ENCODE data around the gene TCF7L2. TPM values are rescaled to one million over a fixed set of nuclear protein-coding genes. Genes with fewer than 3 reads are reported as not detected.

Gene TCF7L2
- total RNA-seq, 1 donor from 2014 or later: 88.2 TPM

DNA sequence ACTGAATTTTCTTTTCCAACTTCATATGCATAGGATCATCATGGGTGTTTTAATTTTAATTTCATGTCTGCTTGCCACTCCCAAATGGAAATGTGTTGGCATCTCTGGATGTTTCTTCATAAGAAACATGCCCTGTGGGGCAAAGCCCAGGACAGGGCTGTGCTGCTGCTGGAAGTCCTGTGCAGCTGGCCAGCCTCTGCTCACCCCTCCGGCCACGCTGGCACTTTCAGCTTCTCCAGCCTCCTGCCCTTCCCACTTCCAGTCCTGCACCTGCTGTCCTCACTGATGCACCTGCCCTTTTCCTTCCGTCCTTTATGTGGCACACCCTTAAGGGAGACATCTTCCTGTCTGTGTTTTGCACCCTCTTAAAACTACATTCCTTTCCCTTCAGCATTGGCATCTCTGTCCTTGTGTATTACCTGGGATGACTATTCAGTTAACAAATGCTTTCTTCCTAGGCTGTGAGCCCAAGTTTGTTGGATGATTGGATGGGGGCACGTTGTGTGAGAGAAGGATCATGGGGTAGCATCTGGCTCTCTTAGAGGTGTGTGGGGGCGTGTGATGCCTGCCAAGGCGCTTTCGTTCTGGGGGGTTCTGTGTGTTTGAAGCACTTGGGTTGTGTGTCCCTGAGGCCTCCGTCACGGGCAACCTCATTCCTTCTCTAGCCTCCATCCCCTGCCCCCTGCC is 56.8 kb downstream of the TCF7L2 start:
- peaks cover 65% of the 10 kb centered on the region for H3K4me1 Mint-ChIP-seq (ENCODE audit: unreplicated experiment)

DNA sequence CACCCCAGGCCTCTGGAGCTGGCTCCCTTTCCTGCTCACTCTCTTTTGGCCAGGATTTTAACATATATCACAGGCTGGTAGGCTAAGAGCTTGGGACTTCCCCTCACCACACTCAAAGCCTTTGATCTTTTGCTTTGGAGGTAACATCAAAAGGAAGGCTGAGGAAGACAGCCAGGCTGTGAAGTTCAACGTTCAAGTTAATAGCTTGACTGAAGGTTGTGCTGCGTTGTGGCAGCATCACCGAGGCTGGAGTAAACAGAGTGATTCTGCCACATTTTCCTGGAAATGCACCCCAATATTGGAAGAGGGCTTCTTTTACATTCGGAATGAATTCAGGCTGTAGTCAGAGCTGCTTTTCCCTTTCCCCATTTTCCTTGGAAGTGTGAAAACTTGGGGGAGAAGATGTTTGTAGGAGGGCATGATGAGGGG is 57.3 kb downstream of the TCF7L2 start:
- H3K9me3 Mint-ChIP-seq (ENCODE audit: unreplicated experiment): no peaks in the 10 kb centered on the region
- H3K36me3 Mint-ChIP-seq (ENCODE audit: unreplicated experiment): peaks cover 27% of the 10 kb centered on the region
- TF ChIP-seq, protein P1, sequence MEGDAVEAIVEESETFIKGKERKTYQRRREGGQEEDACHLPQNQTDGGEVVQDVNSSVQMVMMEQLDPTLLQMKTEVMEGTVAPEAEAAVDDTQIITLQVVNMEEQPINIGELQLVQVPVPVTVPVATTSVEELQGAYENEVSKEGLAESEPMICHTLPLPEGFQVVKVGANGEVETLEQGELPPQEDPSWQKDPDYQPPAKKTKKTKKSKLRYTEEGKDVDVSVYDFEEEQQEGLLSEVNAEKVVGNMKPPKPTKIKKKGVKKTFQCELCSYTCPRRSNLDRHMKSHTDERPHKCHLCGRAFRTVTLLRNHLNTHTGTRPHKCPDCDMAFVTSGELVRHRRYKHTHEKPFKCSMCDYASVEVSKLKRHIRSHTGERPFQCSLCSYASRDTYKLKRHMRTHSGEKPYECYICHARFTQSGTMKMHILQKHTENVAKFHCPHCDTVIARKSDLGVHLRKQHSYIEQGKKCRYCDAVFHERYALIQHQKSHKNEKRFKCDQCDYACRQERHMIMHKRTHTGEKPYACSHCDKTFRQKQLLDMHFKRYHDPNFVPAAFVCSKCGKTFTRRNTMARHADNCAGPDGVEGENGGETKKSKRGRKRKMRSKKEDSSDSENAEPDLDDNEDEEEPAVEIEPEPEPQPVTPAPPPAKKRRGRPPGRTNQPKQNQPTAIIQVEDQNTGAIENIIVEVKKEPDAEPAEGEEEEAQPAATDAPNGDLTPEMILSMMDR (IDR thresholded peaks at IDR 0.05): no peak
- peaks cover 62% of the 10 kb centered on the region for H3K4me1 Mint-ChIP-seq (ENCODE audit: unreplicated experiment)
- H3K27ac Mint-ChIP-seq (ENCODE audit: unreplicated experiment): peak overlapping the region; percentile 76
- no peak overlapping the region for H3K4me3 Mint-ChIP-seq (ENCODE audit: unreplicated experiment)
- no peak for DNase-seq (ENCODE audit: extremely low spot score, unreplicated experiment)
- no peaks in the 10 kb centered on the region for H3K27me3 Mint-ChIP-seq (ENCODE audit: unreplicated experiment)

More for the DNA sequence above, 56.8 kb downstream of the TCF7L2 start:
- no peak for DNase-seq (ENCODE audit: extremely low spot score, unreplicated experiment)
- TF ChIP-seq, protein P1 (IDR thresholded peaks at IDR 0.05): no peak
- H3K4me3 Mint-ChIP-seq (ENCODE audit: unreplicated experiment): no peak overlapping the region
- no peaks in the 10 kb centered on the region for H3K9me3 Mint-ChIP-seq (ENCODE audit: unreplicated experiment)
- H3K27ac Mint-ChIP-seq (ENCODE audit: unreplicated experiment): peak overlapping the region; percentile 78
- peaks cover 27% of the 10 kb centered on the region for H3K36me3 Mint-ChIP-seq (ENCODE audit: unreplicated experiment)
- H3K27me3 Mint-ChIP-seq (ENCODE audit: unreplicated experiment): no peaks in the 10 kb centered on the region

DNA sequence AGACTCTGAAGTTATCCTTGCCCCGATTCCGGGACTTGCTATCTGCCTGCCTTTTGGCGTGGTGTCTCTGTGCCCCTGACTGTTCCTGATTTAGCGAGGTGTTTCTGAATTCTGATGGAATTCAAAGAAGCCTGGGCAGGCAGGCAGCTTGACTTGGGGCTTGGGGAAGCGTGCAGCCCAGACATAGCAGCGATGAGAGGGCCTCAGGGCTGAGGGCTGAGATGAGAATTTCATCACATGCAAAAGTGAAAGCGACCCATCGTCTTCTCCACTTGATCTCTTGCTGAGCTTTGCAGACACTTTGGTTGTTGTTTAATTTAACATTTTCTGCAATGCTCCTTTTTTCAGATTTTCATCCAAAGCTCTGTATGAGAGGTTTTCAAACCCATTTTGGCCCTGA is 57.8 kb downstream of the TCF7L2 start:
- no peak for DNase-seq (ENCODE audit: extremely low spot score, unreplicated experiment)
- H3K27ac Mint-ChIP-seq (ENCODE audit: unreplicated experiment): peak overlapping the region; percentile 76
- H3K4me1 Mint-ChIP-seq (ENCODE audit: unreplicated experiment): peaks cover 62% of the 10 kb centered on the region
- peaks cover 27% of the 10 kb centered on the region for H3K36me3 Mint-ChIP-seq (ENCODE audit: unreplicated experiment)
- TF ChIP-seq, protein P1 (IDR thresholded peaks at IDR 0.05): no peak
- H3K27me3 Mint-ChIP-seq (ENCODE audit: unreplicated experiment): no peaks in the 10 kb centered on the region
- no peaks in the 10 kb centered on the region for H3K9me3 Mint-ChIP-seq (ENCODE audit: unreplicated experiment)
- no peak overlapping the region for H3K4me3 Mint-ChIP-seq (ENCODE audit: unreplicated experiment)

DNA sequence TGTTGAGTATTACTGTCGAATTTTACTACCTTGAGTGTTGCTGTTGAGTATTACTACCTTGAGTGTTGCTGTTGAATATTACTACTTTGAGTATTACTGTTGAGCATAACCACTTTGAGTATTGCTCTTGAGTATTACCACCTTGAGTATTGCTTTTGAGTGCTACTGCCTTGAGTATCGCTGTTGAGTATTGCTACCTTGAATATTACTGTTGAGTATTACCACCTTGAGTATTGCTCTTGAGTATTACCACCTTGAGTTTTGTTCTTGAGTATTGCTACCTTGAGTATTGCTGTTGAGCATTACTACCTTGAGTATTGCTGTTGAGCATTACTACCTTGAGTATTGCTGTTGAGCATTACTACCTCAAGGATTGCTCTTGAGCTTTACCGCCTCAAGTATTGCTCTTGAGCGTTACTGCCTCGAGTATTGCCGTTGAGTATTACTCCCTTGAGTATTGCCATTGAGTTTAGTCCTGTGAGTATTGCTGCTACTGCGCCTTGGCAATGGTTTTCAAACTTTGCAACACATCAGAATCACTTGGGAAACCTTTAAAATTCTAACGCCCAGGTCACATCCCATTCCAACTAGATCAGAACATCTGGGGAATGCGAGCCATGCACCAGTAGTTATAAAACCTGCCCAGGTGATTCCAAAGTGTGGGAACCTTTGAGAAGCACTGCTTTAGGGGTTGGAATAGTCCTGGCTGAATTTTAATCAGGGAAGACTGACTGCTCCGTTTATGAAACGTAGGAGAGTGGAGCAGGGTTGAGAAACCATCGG is 61.7 kb downstream of the TCF7L2 start:
- TF ChIP-seq, protein P1 (IDR thresholded peaks at IDR 0.05): no peak
- no peak overlapping the region for H3K4me3 Mint-ChIP-seq (ENCODE audit: unreplicated experiment)
- H3K27me3 Mint-ChIP-seq (ENCODE audit: unreplicated experiment): no peaks in the 10 kb centered on the region
- peak overlapping the region; percentile 21 for H3K27ac Mint-ChIP-seq (ENCODE audit: unreplicated experiment)
- peaks cover 23% of the 10 kb centered on the region for H3K36me3 Mint-ChIP-seq (ENCODE audit: unreplicated experiment)
- H3K4me1 Mint-ChIP-seq (ENCODE audit: unreplicated experiment): peaks cover 56% of the 10 kb centered on the region
- no peak for DNase-seq (ENCODE audit: extremely low spot score, unreplicated experiment)
- H3K9me3 Mint-ChIP-seq (ENCODE audit: unreplicated experiment): no peaks in the 10 kb centered on the region

DNA sequence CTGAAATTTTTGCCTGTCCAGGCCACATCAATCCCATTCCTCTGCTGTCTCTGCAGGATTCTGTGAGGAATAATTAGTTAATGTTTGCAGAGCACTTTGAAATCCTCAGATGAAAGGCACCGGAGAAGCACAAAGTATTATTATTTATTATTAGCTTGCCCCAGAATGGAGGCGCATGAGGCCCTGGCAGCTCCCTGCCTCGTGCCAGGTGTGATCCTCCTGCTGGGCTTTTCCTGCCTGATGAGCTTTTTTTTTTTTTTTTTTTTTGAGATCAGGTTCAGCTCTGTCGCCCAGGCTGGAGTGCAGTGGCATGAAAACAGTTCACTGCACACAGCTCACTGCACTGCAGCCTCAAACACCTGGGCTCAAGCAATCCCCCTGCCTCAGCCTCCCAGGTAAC is 65.2 kb downstream of the TCF7L2 start:
- H3K9me3 Mint-ChIP-seq (ENCODE audit: unreplicated experiment): no peaks in the 10 kb centered on the region
- no peaks in the 10 kb centered on the region for H3K27me3 Mint-ChIP-seq (ENCODE audit: unreplicated experiment)
- no peak for DNase-seq (ENCODE audit: extremely low spot score, unreplicated experiment)
- H3K36me3 Mint-ChIP-seq (ENCODE audit: unreplicated experiment): peaks cover 9% of the 10 kb centered on the region
- TF ChIP-seq, protein P1 (IDR thresholded peaks at IDR 0.05): no peak
- H3K4me3 Mint-ChIP-seq (ENCODE audit: unreplicated experiment): no peak overlapping the region
- no peak overlapping the region for H3K27ac Mint-ChIP-seq (ENCODE audit: unreplicated experiment)
- H3K4me1 Mint-ChIP-seq (ENCODE audit: unreplicated experiment): peaks cover 61% of the 10 kb centered on the region
